MCF 10A (cell line): ENCODE data around the gene RNFT2. TPM values are rescaled to one million over a fixed set of nuclear protein-coding genes. Genes with fewer than 3 reads are reported as not detected.

ENCODE experiments used
- BruUV-seq: library from RNA; stranded (reverse); fragments of 400-500 nt; replicated peaks from 2 replicates; lab custom pipeline; 2021; lab: Mats Ljungman, UMichigan
- CTCF ChIA-PET: fragments of 300-600 bp; sonication (Branson Sonifier 250); formaldehyde crosslinking; extraction: SDS; loops from one replicate; lab custom pipeline; 2021; ENCODE audit warnings: antibody characterized with exemption, inconsistent platforms; lab: Yijun Ruan, JAX
- POLR2A ChIA-PET: fragments of 300-600, 350-650 bp; sonication (Branson Sonifier 250); formaldehyde crosslinking; extraction: SDS; loops from one replicate; lab custom pipeline; 2020; ENCODE audit warnings: antibody characterized with exemption, inconsistent platforms; lab: Yijun Ruan, JAX
- DNase-seq: peaks from one replicate; pipeline ENCODE4 v3.0.0-alpha.2; 2018; ENCODE audit not compliant: unreplicated experiment
- H3K27ac Mint-ChIP-seq: one replicate; pipeline ENCODE4 v1.8.0; 2022; ENCODE audit warnings: mild to moderate bottlenecking, low read depth, mixed read lengths; ENCODE audit not compliant: unreplicated experiment
- H3K27me3 Mint-ChIP-seq: one replicate; pipeline ENCODE4 v1.8.0; 2022; ENCODE audit warnings: mixed read lengths; ENCODE audit not compliant: insufficient read depth, unreplicated experiment
- H3K36me3 Mint-ChIP-seq: one replicate; pipeline ENCODE4 v1.8.0; 2022; ENCODE audit warnings: mild to moderate bottlenecking, moderate library complexity, mixed read lengths; ENCODE audit not compliant: insufficient read depth, unreplicated experiment
- H3K4me1 Mint-ChIP-seq: one replicate; pipeline ENCODE4 v1.8.0; 2022; ENCODE audit warnings: mixed read lengths; ENCODE audit not compliant: insufficient read depth, unreplicated experiment
- H3K4me3 Mint-ChIP-seq: one replicate; pipeline ENCODE4 v1.8.0; 2022; ENCODE audit warnings: mild to moderate bottlenecking, moderate library complexity, mixed read lengths; ENCODE audit not compliant: unreplicated experiment
- H3K9me3 Mint-ChIP-seq: one replicate; pipeline ENCODE4 v1.8.0; 2022; ENCODE audit warnings: mixed read lengths; ENCODE audit not compliant: unreplicated experiment
- intact Hi-C: fragments of 100-400 bp; cut with micrococcal nuclease; formaldehyde crosslinking; loops from 2 replicates; pipeline ENCODE4 v1.14.1; 2022
- total RNA-seq: library from RNA; stranded (reverse); gene quantifications from 2 replicates; pipeline ENCODE4 v1.2.3, GENCODE V29; 2022
- TF ChIP-seq, protein P1 (sequence below): fragments of 200-600 bp; IDR thresholded peaks from one replicate; pipeline ENCODE4 v1.8.0; 2022; ENCODE audit warnings: antibody characterized with exemption, mild to moderate bottlenecking; ENCODE audit not compliant: unreplicated experiment

The RNFT2 gene
- total RNA-seq, 1 experiment from 2014 or later = 7.2 TPM

DNA sequence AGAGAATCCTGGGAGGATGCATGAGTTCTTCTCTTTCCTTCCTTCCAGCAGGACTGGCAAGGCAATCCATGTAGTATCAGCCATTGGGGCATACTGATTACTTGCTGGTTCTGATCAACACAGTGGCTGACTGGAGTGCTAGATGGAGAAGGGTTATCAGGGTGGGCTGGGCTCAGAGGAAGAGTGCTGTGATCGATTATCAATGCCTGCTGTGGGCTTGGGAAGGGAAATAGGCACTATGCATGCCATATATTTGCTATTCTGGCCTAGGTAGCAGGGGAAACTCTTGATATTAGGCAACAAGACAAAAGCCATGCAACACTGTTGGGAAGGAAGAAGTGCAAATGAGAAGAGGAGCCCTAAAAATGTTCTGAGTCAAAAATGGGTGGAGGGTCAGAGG is 97.4 kb downstream of the RNFT2 start:
- Mint-ChIP-seq H3K4me3 (no peak overlapping the region), H3K27ac (no peak overlapping the region), H3K4me1 (no peaks in the 10 kb centered on the region), H3K27me3 (no peaks in the 10 kb centered on the region), H3K9me3 (no peaks in the 10 kb centered on the region), H3K36me3 (no peaks in the 10 kb centered on the region)
- intact Hi-C loops = no loop called here
- BruUV-seq = no TSS peak
- TF ChIP-seq, protein P1, sequence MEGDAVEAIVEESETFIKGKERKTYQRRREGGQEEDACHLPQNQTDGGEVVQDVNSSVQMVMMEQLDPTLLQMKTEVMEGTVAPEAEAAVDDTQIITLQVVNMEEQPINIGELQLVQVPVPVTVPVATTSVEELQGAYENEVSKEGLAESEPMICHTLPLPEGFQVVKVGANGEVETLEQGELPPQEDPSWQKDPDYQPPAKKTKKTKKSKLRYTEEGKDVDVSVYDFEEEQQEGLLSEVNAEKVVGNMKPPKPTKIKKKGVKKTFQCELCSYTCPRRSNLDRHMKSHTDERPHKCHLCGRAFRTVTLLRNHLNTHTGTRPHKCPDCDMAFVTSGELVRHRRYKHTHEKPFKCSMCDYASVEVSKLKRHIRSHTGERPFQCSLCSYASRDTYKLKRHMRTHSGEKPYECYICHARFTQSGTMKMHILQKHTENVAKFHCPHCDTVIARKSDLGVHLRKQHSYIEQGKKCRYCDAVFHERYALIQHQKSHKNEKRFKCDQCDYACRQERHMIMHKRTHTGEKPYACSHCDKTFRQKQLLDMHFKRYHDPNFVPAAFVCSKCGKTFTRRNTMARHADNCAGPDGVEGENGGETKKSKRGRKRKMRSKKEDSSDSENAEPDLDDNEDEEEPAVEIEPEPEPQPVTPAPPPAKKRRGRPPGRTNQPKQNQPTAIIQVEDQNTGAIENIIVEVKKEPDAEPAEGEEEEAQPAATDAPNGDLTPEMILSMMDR = no peak
- no peak for DNase-seq
- ChIA-PET CTCF (interaction anchor here (0.8 kb wide), 1 partner anchor 75 kb away, joined by 3 read pairs; no protein-coding TSS in a partner anchor), POLR2A (no interaction called here)

DNA sequence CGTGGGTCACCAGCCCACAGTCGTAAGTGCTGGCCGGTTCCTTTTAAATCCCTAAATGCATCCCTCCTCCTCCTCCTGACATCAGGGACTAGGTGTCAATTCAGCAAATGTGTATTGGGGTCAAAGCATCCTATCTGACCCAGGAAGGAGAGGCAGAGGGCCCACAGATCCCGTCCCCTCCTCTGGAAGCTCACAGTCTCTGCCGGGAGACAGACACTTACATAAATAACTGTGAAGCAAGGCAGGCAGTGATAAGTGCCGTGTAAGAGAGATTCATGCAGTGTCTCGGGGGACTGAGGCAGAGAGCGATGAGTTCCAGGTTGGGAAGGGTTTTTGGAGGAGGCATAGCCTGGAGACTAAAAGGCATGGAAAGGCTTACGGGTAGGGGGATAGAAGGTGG is 99.0 kb downstream of the RNFT2 start:
- no TSS peak for BruUV-seq
- Mint-ChIP-seq H3K27ac (no peak overlapping the region), H3K9me3 (no peaks in the 10 kb centered on the region), H3K27me3 (no peaks in the 10 kb centered on the region), H3K4me1 (no peaks in the 10 kb centered on the region), H3K4me3 (no peak overlapping the region), H3K36me3 (no peaks in the 10 kb centered on the region)
- no peak for DNase-seq
- TF ChIP-seq, protein P1 = no peak
- CTCF ChIA-PET = no interaction called here
- POLR2A ChIA-PET = interaction anchor here (1.0 kb wide), 1 partner anchor 12 kb away, joined by 3 read pairs; no protein-coding TSS in a partner anchor
- intact Hi-C loops = no loop called here

DNA sequence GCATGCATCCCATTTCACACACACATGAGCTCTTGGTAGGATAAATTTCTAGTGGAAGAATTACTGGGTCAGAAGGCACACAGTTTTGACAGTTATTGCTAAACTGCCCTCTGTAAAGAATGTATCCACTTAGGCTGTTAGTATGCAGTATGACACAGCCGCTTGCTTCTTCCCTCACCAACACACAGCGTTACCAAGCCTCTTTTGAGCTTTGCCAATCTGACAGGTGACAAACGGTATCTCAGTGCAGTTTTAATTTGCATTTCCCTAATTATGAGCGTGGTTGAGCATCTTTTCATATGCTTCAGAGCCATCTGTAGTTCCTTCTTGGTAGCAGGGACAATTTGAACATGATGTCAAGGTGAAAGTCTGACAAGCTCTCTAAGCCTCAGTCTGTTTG is 100.2 kb downstream of the RNFT2 start:
- Mint-ChIP-seq H3K36me3 (no peaks in the 10 kb centered on the region), H3K27me3 (no peaks in the 10 kb centered on the region), H3K9me3 (no peaks in the 10 kb centered on the region), H3K27ac (no peak overlapping the region), H3K4me3 (no peak overlapping the region), H3K4me1 (no peaks in the 10 kb centered on the region)
- no TSS peak for BruUV-seq
- no peak for DNase-seq
- ChIA-PET POLR2A (interaction anchor here (0.7 kb wide), 2 partner anchors 32 to 1190 kb away, joined by 3 to 4 read pairs; no protein-coding TSS in a partner anchor), CTCF (interaction anchor here (0.9 kb wide), 1 partner anchor 11 kb away, joined by 3 read pairs; no protein-coding TSS in a partner anchor)
- intact Hi-C loops = no loop called here
- TF ChIP-seq, protein P1 = no peak

DNA sequence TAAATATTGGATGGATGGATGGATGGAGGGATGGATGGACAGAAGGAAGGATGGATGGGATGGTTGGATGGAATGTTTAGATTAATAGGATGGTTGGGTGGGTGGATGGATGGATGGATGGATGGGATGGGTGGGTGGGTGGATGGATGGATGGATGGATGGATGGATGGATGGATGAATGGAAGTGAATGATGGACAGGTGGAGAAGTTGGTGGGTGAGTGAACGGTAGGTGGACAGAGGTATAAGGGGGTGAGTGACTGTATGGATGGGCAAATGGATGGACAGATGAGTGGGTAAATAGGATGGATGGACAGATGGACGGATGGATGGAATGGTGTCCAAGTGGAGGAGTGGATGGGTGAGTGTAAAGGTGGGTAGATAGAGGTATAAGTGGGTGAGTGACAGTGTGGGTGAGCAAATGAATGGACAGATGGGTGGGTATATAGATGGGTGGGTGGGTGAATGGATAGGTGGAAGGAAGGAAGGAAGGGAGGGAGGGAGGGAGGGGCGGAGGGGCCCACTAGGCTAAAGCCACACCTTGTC is 101.2 kb downstream of the RNFT2 start:
- TF ChIP-seq, protein P1 = no peak
- no TSS peak for BruUV-seq
- ChIA-PET CTCF (no interaction called here), POLR2A (no interaction called here)
- Mint-ChIP-seq H3K4me3 (no peak overlapping the region), H3K9me3 (no peaks in the 10 kb centered on the region), H3K4me1 (no peaks in the 10 kb centered on the region), H3K27me3 (no peaks in the 10 kb centered on the region), H3K36me3 (no peaks in the 10 kb centered on the region), H3K27ac (no peak overlapping the region)
- intact Hi-C loops = no loop called here
- DNase-seq = no peak
